Measurements from ENCODE around the gene GTSF1L.
"Not testable (repeated sequence)": the region's sequence is repeated elsewhere in the genome, so short reads cannot be mapped to it uniquely, and the experiment has no call there.

Gene GTSF1L

DNA sequence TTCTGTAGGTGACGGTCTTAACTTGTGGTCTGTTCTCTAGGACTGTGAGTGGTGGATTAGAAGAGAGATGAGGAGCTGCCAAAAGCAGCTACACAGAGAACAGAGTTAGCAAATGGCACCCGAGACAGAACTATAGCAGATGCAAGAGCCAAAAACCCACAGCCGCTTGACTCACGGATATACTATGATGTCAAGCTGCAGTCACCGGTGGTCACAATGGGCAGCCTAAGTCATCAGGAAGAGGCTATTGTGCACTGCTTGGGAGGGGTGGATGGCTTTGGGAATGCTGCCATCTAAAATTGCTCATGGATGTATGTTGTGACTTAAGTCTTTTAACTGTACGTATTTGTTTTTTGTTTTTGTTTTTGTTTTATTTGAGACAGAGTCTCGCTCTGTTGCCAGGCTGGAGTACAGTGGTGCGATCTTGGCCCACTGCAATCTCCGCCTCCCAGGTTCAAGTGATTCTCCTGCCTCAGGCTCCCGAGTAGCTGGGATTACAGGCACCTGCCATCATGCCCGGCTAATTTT, at the start of gene GTSF1L:
GTSF1L (minus strand) TSS at position 192 of the 528 bp plus-strand sequence. CDS start 308 bp downstream, outside the sequence.
- DNase-seq (ENCODE audit: low read depth in 2 of 2): no peak

DNA sequence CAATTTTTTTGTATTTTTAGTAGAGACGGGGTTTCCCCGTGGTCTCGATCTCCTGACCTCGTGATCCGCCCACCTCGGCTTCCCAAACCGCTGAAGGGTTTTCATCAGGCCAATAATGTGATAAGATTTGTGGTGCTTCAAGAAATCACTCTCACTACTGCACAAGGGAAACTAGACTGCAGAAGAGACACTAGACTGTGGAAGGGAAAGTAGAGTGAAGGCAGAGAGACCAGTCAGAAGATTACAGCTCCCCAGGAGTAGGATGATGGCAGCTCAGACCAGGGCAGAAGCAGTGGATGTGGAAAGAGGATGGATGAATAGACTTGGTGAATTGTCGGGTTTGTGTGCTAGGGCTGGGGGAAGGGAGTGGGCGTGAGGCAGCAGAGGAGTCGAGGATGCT, 48.0 kb upstream of the GTSF1L start:
- DNase-seq (ENCODE audit: low read depth in 2 of 2): no peak

DNA sequence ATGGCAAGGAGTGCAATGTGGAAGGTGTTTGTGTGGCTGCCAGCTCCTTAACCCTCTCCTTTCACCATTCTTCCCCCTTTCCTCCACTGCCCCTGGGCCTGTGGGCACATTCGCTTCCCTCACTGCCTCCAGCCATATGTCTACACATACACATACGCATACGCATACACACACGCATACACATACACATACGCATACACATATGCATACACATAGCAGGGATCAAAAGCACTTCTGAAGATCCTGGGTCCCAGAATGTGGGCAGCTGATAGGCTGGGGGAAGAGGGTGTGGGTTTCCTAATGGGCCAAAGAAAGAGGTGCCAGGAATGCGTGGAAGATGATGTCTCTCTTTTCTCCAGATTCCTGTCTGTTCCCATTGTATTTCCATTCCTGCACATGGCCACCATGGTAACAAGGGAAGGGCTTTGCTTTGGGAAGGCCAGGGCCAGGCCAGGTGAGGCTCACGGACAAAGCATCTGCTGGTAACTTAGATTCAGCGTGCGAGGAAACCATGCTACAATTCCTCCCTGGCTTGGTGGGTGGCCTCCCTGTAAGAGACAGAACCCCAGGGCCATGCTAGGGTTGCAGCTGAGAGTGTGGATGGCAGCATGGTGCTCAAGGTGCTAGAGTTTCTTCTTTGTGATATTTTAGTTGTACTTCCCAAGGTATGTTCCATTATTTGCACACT, 44.8 kb upstream of the GTSF1L start:
- no peak for DNase-seq (ENCODE audit: low read depth in 2 of 2)

DNA sequence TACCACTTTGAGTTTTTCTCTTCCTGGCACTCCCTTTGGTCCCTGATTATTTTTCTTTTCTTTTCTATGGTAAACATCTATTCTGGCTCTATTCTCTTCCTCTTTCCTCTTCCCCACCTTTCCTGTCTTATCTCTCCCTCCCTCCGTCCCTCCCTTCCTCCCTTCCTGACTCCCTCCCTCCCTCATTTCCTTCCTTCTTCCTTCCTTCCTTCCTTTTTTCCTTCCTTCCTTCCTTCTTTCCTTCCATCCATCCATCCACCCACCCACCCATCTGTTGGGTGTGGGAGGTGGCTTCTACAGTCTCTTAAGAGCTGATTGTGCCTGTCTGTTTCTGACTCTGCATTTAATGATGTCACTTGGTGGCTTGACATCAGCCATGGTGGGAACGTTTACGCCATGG, 43.5 kb upstream of the GTSF1L start:
- no peak for DNase-seq (ENCODE audit: low read depth in 2 of 2)

DNA sequence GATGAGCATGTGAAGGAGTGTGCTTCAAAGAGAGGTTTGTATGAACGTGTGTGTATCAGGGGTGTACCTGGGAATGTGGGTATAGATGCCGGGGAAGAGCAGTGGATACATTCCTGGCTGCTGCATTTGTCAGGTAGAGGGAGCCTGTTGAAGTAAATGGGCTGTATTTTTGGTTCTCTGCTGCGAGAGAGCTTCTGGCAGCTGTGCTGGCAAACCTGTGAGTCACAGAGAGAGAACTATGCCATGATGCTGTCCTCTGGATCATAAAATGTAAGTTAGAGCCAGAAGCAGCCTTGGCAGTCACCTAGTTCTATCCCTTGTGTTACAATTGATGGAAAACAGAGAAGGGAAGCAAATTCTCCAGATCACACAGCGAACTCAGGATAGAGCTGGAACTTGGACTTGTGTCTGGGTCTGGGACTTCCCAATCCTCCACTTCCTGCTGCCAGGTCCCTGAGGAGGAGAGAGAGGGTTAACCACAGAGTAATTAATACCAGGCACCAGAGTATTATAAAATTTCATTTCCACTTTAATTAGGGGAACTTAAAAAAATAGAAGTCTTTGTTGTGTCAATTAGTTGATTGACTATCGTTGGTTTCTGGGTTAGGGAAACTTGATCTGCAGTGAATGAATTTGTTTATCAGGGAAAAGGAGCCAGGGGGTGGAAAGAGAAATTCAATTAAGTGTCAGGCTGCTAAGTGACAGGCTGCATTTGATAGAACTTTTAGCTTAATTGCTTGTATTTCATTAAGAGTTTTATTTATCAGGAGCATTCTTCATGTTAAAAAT, 41.1 kb upstream of the GTSF1L start:
- no peak for DNase-seq (ENCODE audit: low read depth in 2 of 2)

DNA sequence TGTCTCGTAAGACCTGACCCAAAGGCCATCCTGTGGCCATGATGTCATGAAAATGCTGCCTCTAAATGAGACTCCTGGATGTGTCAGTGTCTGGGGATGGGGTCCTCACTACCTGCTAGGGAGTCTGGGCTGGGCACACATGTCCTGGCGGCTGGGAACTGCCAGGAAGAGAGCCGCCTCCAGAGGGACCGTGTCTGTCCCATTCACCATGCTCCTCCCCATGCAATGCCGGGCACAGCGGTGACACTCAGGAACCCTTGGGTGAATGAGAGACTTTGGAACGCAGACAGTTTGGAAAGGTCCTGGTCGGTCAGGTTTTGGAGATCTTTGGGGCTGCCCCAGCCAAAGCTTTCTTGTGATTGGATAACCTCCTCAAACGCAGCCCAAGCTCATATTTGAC, 40.1 kb upstream of the GTSF1L start:
- DNase-seq (ENCODE audit: low read depth in 2 of 2): no peak

DNA sequence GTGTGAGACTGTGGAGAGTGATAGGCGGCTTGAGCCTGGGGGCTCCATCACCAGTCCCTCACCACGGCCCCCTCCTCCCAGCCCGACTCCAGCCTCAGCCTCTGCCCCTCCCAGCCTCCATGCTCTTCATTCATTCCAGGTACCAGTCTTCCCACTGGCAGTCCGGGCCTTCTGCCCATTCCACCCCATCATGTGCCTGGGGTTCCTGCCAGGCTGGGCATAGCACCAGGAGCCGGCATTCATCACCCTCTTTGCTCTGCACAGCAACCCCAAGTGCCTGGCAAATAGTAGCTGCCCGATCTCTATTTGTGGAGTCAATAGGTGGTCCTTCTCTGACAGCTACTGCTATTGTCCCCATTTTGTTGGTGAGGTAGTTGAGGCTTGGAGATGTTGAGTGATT, 39.6 kb upstream of the GTSF1L start:
- DNase-seq (ENCODE audit: low read depth in 2 of 2): no peak

DNA sequence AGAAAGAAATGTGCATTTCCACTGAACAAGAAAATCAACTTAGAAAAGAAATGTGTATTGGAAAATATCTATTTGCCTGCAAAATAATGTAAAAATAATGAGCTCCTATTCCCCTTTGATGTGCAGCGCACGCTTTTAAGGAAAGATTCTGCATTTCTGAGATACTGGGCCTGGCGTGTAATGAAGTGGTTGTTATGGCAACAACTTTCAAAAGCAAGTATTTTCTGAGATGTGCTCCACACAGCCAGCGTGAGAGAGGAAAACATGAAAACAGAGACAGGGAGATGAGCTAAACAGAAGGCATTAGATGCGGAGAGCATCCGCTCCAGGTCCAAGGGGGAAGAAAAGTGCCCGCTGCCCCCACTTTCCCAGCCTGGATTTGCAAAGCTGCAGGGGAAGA, 39.1 kb upstream of the GTSF1L start:
- no peak for DNase-seq (ENCODE audit: low read depth in 2 of 2)

DNA sequence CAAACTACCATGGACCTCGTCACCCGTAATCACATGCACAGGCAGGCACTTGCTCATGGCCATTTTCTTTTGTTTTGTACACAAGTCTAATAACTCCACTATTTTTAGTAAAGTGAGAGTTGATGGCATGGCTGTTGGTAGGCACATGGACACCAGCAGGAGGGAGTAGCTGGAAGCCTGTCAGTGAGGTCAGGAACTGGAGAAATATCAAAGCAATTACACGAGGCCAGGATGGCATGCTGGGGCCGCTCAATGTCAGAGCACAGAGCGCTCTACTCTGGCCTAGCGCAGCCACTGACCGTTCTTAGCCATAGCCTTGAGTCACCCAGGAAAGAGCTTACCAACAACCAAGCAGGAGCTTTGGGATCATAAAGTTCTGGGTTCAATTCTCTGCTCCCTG, 36.1 kb upstream of the GTSF1L start:
- DNase-seq (ENCODE audit: low read depth in 2 of 2): no peak

DNA sequence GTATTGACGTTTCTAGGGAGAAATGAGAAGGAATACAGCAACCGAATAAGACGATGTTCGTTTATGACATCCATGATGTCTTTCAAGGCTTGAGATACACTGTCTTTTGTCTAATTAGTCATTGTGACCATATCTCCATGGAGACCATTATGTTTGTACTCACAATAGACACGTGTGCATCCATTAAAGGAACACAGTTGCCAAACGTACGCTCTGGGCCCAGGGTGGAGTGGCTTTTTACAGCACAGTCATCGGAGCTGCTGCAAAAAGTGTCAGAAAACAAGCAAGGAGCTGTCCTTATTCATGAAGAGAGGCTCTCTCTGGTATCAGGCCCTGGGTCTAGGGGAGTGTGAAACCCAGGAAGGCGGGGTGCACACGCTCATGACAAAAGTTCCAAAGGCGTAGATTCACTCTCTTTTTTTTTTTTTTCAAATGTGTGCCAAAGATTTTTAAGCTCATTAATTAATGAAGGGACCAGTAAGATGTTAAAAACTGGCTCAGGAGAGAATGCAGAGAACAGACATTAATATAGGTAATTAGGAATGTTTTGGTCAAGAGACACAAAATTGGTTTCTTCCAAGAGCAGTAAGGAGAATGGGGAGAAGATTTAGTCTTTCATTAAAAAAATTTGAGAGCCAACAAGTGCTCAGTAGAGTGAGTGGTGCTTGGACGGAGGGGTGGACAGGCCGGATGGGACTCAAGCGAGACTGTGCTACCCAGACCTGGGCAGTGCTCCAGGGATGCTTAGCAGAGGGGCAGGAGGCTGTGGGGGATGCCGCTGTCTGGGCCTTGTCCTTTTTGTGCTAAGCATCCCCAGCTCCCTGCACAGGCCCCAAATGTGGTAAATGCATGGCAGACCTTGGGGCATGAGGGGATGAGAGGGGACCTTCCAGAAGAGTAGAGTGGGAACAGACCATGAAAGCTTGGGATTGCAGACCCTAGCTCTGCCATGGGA, 34.9 kb upstream of the GTSF1L start:
- DNase-seq (ENCODE audit: low read depth in 2 of 2): no peak

DNA sequence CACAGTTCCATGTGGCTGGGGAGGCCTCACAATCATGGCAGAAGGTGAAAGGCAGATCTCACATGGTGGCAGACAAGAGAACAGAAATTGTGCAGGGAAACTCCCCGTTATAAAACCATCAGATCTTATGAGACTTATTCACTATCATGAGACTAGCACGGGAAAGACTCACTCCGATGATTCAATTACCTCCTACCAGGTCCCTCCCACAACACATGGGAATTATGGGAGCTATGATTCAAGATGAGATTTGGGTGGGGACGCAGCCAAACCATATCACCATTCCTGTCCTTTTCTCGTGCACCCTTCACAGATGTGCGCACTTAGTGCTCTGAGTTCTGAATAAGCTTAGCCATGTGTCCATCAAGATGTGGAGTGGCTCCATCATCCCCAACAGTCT, 31.1 kb upstream of the GTSF1L start:
- not testable (repeated sequence) for DNase-seq (ENCODE audit: low read depth in 2 of 2)

DNA sequence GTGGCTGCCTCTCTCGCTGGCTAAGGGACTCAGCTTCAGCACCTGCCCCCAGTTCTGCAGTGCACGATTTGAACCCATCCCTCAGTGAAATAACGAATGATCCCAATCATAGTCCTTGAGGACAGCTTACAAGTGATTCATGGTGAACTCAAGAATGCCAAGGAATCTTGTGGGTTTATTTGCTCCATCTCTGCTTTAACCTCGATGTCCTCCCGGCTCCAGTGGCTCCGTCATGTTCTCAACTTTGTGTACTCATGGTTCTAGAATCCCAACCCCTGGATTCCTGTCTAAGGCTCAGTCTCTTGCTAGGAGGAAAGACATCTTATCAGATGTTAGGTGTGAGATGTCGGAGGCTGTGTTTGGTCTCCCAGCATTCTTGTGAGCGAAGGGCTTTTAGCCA, 29.0 kb upstream of the GTSF1L start:
- no peak for DNase-seq (ENCODE audit: low read depth in 2 of 2)

DNA sequence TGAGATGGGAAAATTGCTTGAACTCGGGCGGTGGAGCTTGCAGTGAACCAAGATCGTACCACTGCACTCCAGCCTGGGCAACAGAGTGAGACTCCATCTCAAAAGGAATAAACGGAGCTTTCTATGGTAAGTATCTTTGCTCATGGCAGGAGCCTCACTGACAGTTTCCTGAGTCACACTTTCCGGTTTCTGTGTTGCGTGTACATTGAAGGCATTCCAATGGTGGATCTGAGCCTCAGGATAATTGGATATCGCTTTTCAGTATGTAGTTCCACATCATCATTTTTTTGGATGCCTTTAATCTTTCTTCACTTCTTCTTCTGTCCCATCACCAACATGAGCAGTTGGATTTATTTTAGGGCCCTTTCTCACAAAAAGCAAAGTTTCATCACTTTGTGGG, 28.6 kb upstream of the GTSF1L start:
- no peak for DNase-seq (ENCODE audit: low read depth in 2 of 2)

DNA sequence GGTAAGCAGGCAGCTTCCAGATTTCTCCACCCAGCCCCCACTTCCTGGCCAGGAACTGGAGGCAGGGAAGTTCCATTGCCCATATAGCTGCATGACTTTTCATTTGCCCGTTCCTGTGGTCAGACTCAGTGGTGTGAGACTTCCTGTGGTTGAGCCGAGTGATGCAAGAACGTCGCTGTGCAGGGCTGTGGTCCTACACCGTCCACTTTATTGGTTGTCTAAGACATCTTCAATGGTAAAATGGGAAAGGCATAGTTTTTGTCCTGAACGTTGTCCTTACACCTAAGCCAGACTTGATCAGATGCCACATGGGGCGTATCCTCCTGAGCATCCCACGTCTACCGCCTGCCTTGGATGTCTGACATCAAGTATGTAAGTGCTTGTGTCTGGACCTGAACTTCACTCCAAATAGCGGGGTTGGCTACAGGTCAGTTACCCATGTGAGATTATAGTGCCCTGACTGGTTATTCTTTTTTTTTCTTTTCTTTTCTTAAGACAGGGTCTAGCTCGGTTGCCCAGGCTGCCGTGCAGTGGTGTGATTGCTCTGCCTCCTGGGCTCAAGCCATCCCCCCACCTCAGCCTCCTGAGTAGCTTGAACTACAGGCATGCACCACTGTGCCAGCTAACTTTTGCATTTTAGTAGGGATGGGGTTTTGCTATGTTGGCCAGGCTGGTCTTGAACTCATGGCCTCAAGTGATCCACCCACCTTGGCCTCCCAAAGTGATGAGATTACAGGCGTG, 25.9 kb upstream of the GTSF1L start:
- DNase-seq (ENCODE audit: low read depth in 2 of 2): no peak

DNA sequence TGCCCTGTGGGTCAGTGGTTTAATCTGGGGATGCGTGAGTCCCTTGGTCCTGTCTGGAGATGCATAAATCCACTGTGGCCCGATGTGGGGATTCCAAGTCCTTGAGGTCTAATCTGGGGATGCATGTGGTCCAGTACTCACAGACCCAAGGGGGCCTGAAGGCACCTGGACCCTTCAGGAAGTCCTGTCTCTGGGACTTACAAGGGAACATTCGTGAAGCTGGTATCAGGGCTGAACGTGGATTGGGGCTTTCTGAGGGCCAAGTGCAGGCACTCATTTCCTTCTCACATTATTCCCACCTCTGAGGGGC, 25.2 kb upstream of the GTSF1L start:
- no peak for DNase-seq (ENCODE audit: low read depth in 2 of 2)

DNA sequence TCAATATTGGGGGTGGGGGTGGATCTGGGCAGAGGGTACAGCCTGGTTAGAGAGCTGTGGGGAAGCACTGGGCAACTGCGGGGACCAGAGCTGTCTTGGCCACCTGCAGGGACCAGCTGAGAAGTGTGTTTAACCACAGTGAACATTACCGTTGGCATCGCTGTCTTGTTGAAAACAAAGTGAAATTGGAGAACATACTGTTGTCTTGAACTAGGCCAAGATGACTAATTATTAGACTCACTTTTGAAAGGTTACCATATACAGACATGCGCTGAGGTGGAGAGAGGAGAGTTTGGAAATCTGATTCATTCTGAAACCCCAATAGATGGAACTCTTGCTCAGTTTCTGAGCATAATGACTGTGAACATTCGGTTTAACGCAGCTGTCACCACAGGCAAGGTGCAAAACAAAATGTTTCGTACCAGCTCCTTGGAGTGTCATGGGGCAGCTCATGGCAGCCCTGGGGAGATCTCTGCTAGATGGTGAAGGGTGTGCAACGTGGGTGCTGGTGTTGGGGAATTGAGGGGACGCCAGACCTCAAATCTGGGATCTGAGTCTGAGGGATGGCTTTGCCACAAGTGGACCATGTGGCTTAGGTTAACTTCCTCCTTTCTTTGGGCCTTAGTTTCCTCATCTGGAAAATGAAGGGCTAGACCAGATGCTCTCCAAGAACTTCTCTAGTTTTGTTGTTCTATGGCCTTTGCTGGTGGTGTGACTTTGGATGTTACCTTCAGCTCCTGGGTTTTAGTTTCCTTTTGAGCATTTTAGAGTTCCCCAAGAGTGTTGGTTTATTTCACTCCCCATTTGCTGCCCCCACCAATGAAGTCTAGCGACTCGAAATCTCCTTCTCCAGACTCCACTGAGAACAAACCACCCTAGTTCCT, 24.6 kb upstream of the GTSF1L start:
- DNase-seq (ENCODE audit: low read depth in 2 of 2): no peak

DNA sequence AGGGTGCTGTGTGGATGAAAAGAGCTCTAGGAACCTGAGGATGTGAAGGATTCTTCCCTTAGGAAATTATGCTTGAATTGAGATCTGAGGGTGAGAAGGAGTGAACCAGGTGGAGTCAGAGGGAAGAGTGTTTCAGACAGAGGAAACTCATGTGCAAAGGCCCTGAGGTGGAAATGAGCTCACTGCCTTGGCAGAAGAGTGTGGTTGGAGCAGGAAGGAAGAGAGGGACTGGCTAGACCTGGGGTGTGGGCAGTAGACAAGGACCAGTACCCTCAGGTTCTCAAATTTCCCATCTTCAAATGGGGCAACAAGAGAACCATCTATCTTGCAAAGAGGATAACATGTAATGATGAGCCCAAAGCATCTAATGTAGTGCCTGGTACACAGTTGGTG, 24.0 kb upstream of the GTSF1L start:
- no peak for DNase-seq (ENCODE audit: low read depth in 2 of 2)

DNA sequence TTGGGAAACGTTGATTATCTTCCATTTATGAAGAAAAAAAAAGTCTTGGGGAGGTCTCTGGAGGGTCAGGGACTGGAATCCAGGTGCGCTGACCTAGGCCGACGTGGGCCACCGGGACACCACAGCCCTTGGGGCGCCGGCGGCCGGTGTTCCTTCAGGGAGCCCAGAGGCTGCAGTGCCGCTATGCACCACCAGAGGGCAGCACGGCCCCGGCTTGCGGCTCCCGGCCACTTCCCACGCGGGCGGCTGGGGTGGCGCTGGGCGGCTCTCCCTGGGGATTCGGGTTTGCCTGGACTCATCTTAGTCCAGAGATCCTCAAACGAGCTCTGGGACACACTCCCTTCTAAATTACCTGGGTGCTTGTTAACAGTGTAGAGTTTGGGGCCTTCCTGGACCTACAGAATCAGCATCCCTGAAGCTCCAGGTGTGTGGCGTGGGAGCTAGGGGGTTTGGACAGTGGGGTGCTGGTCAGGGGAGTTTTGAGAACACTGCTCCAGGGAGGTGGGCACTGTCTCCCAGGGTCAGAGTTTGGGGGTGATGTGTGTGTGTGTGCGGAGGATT, 23.0 kb upstream of the GTSF1L start:
- DNase-seq (ENCODE audit: low read depth in 2 of 2): peak; percentile 48 to 85

DNA sequence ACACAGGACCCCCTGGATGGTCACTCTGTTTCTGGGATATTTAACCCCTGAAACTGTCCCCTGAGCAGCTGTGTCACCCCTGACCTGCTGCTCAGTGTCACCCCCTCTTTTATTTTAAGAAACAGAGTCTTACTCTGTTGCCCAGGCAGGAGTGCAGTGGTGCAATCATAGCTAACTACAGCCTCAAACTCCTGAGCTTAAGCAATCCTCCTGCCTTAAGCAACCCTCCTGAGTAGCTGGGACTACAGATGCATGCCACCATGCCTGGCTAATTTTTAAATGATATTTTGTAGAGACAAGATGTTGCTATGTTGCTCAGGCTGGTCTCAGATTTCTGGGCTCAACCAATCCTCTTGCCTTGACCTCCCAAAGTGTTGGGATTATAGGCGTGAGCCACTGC, 21.5 kb upstream of the GTSF1L start:
- no peak for DNase-seq (ENCODE audit: low read depth in 2 of 2)
